ENCODE measurements around the gene GTPBP2.
A peak's percentile ranks its signal among the peaks of the same experiment; 100 is the strongest.

GTPBP2 gene

GRCh38 chr6:43575772-43576551 lies 53.1 kb downstream of the GTPBP2 start, which contains the start of the genes POLH and XPO5:
Gene POLH, plus strand, starts transcription at chr6:43576185. Its CDS starts 6,135 bp downstream, at chr6:43582320.
Gene XPO5, minus strand, starts transcription at chr6:43576038. Its CDS starts 174 bp downstream, at chr6:43575864.
- peak; percentile 96 to 98 (median 97) for DNase-seq

- peak; percentile 52 to 81 (median 70) for DNase-seq
Measured at GRCh38 chr6:43575105-43575771, 53.8 kb downstream of the GTPBP2 start.

GRCh38 chr6:43572015-43572414 lies 57.0 kb downstream of the GTPBP2 start:
- DNase-seq: no peak

- DNase-seq: peak in 3 of 4 experiments; percentile 3 to 11 (median 11)
Measured at GRCh38 chr6:43570876-43571441, 58.1 kb downstream of the GTPBP2 start.
